HG03095 (cell line): ENCODE measurements around the gene C1orf105.
"Not testable (repeated sequence)": the region's sequence is repeated elsewhere in the genome, so short reads cannot be mapped to it uniquely, and the experiment has no call there.

Source experiments
- ATAC-seq: cut with Tn5 transposase; IDR thresholded peaks from one replicate; pipeline ENCODE4 v1.9.1; 2021; ENCODE audit warnings: moderate library complexity; ENCODE audit not compliant: unreplicated experiment

Gene C1orf105, protein sequence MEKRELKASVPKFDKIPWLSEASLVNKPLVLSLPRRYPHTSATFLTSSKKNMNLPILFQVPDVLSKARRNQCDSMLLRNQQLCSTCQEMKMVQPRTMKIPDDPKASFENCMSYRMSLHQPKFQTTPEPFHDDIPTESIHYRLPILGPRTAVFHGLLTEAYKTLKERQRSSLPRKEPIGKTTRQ

DNA sequence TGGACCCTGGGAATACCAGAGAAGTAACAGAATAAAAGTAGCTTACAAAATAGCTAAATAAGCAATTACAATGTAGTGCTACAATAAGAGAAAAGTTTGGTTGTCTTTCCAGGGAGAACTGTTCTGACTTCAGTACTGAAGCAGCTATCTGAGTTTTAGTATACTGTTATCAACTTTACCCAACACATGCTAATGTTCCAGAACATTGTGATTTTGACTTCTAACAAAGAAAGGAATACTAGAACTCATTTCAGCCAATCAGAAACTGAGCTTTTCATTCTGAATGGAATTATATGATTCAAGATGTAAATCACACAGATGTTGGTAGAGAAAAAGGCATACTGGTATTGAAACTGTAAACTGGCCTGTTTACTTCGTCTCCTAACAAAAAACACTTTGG lies at the start of gene C1orf105:
Gene C1orf105, plus strand, starts transcription at position 301 of the 400 bp plus-strand sequence. CDS start 201 bp downstream, outside the sequence.
- ATAC-seq: no peak

DNA sequence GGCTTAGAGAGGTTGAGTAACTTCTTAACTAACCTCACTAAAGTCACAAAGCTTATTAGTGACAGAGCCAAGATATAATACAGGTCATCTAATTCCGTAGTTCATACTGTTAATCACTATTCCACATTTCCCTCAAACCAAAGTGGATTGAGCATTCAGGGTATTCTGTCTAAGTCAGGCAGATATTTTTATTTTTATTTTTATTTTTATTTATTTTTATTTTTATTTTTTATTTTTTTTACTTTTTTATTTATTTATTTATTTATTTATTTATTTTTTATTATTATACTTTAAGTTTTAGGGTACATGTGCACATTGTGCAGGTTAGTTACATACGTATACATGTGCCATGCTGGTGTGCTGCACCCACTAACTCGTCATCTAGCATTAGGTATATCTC lies 48.8 kb upstream of the C1orf105 start:
- not testable (repeated sequence) for ATAC-seq

DNA sequence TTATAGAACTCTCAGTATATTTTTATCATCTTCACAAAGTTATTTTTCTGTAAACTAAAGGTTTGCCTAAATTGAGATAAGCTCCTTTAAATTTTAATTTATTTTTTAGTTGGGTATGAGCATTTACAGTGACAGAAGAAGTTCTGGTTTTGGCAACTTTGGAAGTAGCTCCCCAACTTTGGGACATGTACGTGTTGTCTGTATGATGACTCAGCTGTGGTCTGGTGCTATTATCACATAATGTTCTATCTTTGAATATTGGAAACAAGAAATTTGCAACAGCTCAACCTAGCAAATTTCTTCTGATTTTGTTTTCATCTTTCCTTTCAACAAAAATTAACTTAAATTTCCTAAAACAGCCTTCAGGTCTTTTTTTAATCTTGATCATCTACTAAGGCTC lies 46.6 kb upstream of the C1orf105 start:
- no peak for ATAC-seq

DNA sequence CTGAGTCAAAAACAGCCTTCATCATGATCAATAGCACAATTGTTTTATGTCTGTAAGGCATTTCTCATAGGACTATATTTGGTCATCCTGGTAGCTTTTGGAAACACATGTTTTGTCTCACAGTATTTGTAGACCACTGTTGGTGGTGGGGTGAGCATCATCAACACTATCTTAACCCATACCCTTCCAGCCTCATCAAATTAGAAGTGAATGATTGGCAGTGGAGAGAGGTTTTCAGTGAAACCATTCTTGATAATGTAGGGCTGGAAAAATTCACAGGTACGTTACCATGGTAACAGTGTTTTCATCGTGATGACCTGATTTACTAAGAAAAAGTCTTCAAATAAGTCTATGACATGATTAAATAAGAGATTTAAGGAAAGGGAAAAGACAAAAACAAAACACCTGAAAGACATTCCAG lies 45.3 kb upstream of the C1orf105 start:
- no peak for ATAC-seq

GRCh38 chr1:172376431-172376830 lies 44.1 kb upstream of the C1orf105 start:
- ATAC-seq: no peak

GRCh38 chr1:172377565-172377964 lies 42.9 kb upstream of the C1orf105 start:
- no peak for ATAC-seq

DNA sequence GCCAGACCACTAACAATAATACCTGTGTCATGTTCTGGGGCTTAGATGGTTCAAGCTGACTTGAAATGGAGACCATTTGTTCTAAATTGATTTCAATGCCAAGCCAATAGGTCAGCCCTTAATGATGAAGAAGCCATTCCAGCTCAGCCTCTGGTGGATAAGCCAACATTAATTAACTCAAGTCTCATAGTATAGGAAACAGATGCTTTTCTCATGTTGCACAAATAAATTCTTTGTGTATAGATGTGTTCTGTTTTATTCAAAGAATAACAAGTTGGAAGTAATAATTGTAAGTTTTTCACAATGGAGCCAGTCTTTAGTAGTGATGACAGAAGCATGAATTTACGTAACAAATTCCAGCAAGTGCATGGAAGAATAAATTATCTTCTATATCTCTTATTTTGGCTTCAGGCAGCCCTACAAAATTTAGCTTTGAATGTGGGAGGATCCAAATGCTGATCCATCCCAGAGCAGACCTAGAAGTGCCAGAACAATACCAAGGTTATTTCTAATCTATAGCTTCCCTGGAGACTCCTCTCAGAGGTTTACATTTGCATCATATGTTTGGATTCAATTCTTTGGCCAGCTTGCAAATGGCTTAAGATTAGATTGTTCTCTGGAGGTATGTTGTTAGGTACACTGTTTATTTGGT lies 42.2 kb upstream of the C1orf105 start:
- ATAC-seq: no peak

DNA sequence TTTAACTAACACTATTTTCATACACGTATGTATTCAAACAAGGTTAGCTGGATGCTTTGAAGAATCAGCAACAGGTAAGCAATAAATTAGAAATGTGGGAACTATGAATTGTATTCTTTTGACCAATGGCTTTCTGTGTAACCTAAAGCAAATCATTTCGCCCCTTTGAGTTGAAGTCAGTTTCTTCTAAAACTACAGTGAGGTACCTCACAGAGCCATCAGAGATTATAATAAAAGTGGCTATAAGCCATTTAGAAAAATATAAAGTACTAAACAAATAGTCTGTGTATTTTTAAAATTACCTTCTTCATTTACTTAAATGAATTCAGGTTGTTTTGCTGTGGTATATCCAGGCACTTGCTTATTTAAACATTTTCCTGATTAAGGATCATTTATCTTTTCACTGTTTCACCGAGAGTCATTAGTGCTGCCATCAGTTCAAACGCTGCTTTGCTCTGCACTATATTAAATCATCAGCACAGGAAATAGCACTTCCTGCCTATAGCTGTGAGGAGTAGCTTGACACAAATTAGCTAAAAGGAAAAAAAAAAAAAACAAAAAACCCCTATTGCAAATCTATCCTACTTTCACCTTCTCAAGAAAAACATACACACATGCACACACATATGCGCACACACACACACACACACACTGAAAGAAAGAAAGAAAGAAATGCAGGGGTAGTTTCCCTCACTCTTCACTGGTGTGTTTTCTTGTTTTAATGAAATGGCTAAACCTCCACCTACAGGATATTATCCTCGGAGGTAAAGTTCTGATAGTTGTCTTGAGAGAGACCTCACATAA lies 39.8 kb upstream of the C1orf105 start:
- ATAC-seq: peak; percentile 91

DNA sequence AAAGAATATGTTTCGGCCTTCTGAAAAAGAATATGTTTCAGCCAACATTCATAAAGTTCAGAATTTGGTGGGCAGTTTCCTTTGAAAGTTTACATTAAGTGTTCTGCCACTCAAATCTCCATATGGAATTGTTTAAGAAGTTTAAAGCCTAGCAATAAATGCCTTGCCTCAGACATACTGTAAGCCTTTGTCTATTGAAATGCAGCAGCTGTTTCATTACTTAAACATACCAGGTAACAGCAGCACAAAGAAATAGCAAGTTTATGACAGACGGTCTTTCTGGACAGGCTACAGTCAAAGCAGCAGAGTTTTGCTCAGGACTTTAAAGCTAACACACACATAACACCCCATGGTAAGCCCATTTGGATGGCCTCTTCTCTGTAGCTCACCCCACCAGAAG lies 38.5 kb upstream of the C1orf105 start:
- ATAC-seq: no peak

DNA sequence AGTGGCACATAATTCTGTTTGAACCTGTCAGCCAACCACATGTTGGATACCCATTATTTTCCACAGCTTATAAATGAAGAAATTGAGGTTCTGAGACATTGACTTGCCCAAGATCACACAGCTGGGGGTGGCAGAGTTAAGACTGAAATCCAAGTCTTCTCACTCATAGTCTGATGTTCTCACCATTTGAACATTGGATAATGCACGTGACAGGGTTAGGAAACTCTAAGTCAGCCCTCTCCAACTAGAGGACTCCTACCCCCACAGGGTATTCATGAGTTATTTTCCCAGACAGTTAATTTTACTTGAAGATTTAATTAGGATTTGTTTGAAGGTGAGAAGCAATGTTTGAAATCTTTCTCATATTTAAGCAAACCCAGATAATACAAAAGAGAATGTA lies 38.1 kb upstream of the C1orf105 start:
- ATAC-seq: no peak

- no peak for ATAC-seq
These were observed 37.5 kb upstream of the C1orf105 start for GRCh38 chr1:172382990-172383389.

DNA sequence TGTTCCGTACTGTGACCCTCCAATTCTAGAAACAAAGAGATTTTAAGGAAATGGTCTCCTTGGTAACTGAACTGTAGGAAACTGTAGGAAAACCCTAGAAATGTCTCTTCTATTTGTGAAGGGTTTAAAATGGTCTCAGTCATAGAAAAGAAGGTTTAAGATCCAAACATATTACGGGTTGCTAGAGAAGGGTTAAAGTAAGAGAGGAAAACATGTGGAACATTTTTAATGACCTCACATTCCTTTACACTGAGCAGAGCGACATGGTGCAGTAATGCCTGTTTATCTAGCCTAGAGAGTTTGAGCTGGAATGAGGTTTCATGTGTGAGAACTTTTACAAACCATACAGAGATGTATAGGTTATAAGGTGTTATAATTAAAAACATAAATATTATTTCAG lies 36.9 kb upstream of the C1orf105 start:
- no peak for ATAC-seq

- no peak for ATAC-seq
These were observed 35.8 kb upstream of the C1orf105 start for GRCh38 chr1:172384656-172385055.

DNA sequence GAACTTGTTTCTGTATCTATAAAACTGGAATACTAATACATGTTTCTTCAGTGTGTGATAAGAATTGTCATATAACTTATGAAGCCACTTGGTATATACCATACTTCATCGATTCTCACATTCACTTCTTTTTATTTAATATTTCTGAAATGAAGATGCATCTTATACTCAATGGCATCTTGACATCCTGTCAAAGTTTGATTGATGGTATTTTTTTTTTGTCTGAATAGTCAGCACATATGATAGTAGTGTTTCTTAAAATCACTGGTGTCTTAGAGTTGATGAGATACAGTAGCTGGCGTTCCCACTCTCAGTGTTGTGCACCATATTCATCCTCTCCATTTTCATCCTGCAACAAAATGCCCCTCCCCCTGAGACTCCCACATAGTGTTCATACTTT lies 34.4 kb upstream of the C1orf105 start:
- ATAC-seq: no peak

DNA sequence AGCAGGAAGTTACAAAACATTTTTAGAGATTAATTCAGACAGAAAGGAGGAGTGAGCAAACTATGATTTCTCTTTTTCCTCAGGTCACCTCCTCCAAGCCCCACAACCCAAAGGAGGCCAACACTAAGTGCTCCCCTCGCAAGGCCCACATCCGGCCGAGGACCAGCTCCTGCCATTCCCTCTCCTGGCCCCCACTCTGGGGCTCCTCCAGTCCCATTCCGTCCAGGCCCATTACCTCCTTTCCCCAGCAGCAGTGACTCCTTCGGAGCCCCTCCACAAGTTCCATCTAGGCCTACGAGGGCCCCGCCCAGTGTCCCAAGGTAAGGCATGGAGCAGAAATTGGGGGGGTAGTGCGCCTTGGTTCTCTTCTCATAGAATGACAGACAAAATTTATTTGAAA lies 32.0 kb upstream of the C1orf105 start:
- ATAC-seq: no peak

- no peak for ATAC-seq
These were observed 30.2 kb upstream of the C1orf105 start for GRCh38 chr1:172390301-172390682.

DNA sequence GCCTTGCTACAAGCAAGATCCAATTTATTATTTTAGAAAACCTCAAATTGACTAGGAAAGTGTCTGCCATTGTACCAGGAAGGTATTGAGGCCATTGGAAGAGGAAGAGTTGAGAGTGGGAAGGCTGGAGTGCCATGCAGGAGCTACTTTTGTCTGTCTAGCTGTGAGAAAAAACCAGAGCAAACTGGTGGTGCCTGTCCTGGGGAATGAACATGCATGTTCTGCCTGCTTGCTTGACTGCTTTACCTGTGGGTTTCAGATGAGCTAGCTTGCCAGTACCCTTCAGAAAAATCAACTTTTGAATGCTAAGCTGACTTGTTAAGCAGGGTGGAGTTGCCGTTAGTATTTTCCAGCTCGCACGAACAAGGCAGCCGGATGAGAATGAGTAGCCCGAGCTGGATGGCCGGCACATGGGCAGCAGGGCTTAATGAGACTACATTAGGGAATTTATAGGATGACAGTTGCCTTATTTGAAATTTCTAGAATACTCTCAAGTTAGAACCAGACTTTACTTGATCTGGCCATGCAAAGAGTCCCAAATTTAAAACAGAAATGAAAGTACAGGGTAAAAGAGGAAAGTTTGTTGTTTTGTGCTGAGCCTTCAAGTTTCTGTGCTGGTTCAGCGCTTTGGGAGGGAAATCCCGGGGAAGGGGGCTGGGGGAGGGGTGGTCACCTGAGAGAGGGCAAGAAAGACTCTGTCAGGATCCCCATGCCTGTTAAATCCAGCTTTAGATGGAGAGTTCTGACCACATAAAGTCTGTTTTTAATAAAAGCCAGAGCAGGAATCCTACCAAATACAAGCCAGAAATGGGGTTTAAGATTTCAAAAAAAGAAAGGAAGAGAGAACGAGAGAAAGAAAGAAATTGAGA lies 29.6 kb upstream of the C1orf105 start:
- peak; percentile 65 for ATAC-seq

- ATAC-seq: no peak
These were observed 28.5 kb upstream of the C1orf105 start for GRCh38 chr1:172391976-172392375.

- no peak for ATAC-seq
These were observed 27.1 kb upstream of the C1orf105 start for GRCh38 chr1:172393354-172393753.

GRCh38 chr1:172394141-172394751 lies 26.2 kb upstream of the C1orf105 start:
- peak; percentile 80 for ATAC-seq

DNA sequence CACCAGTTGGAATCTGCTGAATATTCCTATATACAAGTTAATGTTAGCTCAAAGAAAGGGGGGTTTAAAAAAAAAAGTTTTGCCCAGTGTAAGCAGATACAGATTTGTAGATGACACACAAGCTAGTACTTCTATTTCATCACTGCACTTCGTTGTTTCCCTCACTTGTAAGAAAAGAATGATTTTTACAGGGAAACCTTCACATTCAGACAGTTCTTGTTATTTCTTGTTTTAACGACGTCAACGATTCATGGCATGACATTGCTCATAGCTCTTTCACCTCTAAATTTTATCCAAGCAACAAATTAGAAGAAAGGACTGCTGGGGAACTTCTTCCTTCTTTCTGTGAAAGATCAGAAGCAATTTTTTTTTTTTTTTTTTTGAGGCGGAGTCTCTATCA lies 25.7 kb upstream of the C1orf105 start:
- ATAC-seq: no peak
